ENCODE data around the gene SERPINA12.
"Not testable (repeated sequence)": the region's sequence is repeated elsewhere in the genome, so short reads cannot be mapped to it uniquely, and the experiment has no call there.

The SERPINA12 gene

DNA sequence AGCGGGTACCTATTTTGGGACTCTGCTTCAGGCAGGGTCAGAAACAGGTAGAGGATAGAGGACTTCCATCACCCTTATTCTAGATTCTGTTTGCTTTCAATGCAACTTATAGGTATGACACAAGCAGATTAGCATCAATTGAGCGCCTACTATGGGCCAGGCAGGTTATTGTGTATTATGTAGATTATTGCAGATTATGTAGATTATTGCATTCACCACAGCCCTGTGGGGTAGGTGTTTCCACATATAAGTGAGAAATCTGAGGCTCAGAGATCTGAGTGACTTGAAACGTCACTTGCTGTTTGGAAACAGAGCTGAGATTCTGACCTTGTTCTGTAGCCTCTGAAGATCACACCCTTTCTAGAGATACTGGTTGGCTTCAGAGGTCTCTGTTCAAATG is 26.2 kb upstream of the SERPINA12 start:
- no peak for DNase-seq

DNA sequence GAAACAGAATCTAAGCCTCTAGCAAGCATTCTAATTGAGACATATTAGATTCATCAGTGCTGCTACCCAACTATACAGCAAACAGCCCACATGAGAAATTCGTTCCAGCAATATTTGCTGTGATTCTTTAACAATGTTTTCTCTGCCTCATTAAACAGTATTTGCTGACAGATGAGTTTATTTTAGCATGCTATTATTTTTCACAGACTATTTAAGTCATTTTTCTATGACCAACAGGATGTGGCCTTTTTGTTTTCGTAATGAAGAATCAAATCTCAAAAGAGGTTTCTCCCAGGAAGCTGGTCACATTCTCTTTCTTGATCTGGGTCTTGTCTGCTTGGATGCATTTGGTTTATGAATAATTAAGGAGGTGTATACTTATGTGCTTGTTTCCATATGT is 23.2 kb upstream of the SERPINA12 start:
- DNase-seq, result no peak

DNA sequence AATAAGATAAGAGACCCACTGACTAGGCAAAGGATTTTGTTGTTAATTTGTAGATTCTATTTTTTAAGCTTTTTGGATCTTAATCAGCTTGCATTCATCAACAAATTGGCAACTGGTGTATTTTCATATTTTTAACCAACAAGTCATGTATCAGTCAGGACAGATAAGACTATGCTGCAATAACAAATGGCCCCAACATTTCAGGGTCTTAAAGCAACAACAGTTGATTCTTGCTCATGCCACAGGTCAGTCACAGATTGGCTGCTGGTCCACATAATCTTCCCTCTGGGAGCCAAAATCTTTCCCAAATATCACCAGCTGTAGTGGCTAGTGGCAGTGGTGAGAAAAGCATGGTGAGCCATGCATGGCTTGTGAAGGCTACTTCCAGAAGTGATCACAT is 21.9 kb upstream of the SERPINA12 start:
- DNase-seq, result no peak

DNA sequence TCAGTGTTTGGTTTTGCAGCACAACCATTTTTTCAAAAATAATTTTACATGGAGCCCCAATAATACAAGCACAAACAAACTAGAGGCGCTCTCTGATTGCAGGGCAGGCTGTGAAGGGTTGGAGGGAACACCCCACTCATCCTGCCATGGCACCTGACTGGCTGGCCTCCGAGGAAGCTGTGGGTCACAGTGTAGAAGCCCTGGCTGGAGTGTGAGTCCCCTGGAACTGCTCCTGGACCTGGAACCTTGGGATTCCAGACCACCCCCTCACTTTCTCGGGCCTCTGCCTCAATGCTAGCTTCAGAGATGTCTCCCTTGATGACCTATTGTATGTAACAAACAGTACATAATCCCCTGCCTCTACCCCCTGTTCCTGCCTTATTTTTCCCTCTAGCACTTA is 14.8 kb upstream of the SERPINA12 start:
- DNase-seq, result no peak

DNA sequence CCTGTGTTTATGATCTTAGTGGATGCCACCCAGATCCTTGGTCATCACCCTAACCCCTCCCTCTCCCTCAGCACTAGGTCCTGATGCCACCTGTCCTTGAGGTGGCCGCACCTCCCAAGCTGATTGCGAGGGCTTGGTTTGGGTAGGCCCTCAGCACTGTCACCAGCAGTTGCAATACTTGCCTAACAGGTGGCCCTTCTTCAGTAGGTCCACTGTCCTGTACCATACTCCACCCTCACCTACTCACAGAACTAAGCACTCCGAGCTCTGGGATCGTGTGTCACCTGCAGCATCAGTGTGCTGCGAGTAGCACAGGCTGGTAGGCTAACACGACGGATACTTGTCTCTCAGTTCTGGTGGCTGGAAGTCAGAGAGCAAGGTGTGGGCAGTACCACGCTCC is 14.0 kb upstream of the SERPINA12 start:
- DNase-seq, result no peak

DNA sequence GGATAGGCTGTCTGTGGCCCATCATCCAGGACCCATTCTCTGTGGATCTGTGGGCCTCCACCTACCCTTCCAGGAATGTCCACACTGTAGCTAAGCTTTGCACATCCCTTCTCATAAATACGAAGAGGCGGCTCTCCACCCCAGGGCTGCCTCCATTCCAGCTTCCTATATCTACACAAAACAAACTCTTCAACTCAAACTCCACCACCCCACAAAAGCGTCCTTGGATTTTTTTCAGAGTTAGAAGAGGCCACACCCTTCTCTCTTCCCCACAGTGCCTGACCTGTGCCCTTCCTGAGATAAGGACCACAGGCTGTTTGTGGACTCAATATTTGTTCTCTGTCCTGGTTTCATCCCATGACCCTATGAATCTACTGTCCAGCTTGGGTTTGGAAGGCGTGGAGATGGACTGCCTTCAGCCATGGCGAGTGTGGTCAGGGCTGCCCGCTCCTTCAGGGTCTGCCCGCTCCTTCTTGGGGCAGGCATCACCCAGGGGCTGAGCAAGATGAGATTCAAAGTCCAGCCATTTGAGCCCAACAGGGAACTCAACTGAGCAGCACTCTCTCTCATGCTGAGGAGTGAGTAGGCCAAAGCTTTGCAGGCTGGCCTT is 13.0 kb upstream of the SERPINA12 start:
- DNase-seq, result no peak

DNA sequence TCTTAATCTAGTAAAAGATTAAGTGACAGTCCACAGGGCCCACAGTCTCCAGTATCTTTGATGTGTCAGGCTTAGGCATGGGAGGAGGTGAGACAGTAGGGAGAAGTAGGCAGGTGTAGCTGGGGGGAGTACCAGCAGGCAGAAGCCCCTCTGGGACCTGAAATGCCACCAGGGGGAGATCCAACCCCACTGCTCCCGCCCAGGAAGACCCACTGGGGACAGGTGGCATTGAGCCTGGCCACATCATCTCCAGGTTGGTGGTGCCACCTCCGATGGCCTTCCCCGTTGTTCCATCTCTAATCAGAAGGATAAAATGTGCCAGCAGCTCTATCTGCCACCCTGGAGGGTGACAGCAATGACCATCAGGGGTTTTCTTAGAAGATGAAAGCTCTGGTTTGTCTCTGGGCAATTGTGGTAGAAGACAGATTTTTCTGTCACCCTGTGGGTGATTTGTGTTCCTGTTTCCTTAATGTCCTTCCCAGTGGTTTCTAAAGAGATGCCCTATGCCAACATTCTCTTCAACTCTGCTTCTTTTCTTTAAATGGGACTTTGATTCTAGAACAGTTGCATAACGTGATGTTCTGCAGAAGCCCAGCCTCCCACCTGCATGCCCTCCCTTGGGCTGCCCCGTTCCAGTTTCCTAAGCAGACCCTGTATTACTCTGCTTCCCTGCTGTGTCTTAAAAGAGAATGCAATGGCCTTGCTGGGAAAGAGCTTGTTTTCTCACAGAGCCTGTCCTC is 12.3 kb upstream of the SERPINA12 start:
- DNase-seq, result no peak

DNA sequence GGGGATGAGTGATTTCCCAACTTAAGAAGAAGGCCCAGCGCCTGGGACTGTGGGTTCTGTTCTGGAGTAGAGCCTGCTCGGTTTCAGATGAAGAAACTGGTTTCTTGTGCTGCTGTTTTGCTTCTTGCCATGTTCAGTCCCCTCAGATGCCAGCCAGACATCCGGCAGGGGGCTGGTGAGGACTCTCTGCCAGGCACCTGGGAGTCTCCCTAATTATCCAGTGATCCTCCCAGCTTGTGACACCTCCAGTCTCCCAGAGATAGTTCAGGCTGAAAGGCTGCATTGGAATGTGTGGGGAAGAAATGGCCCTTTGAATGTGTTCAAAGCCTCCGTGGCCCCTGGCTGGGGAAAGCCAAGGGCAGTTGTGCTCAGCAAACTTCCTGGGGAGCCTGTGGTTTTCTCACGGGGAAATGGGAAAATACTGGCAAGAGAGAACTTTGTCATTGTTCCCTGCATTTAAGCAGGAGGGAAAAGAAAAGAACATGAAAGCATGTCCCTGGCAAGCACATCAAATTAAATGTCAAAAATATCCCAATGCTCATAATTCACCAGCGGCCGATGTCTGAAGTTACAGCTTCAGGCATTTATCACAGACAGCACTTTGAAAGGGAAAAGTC is 8.5 kb upstream of the SERPINA12 start:
- DNase-seq, result no peak

DNA sequence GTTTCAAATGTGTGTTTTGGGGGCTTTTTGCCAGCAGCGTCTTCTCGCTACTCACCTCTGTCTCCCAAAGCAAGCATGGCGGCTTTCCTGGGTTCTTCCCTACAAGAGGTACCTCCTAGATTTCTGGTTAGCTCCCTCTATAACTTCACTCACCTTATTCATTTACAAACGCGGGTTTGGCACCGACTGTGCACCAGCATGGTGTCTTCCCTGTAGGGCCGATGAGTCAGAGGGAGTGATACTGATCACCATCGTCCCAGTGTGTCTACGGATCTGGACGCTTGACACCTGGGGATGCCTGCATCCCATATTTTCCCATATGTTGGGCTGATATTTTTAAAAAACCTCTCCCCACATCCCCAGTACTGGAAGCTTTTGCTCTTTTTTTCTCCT is 8.0 kb upstream of the SERPINA12 start:
- DNase-seq, result no peak

DNA sequence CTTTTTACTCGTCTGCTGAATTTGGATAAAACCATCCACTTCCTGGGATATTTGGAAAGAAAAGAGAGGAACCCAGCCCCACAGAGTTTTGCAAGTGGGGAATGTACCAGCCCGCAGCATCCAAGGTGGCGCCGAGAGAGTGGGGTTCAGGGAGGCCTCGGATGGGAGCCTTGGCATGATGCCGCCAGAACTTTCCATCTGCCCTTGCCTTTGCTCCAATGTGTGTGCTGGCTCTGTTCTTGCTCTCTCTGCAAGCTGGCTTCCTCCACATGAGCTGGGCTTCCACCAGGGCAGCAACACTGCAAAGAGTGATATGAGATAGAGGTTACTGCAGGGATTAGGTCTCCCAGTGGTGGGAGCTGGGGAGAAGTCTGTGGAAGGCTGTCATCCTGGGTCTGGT is 6.6 kb upstream of the SERPINA12 start:
- no peak for DNase-seq

DNA sequence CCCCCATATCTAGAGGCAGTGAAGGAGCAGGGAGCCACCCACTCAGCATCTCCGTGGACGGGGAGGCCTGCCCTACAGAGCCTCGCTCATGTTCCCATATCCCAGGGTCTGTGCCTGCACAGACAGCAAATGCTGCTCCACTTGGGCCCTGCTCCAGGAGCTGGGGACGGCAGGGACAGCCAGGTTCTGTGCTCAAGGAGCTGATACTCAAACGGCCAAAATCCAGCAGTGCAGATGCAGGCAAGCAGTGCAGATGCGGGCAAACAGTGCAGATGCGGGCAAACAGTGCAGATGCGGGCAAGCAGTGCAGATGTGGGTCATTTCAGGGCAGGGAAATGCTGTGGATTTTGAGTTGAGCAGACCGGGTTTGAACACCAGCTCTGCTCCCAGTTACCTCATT is 6.2 kb upstream of the SERPINA12 start:
- no peak for DNase-seq

DNA sequence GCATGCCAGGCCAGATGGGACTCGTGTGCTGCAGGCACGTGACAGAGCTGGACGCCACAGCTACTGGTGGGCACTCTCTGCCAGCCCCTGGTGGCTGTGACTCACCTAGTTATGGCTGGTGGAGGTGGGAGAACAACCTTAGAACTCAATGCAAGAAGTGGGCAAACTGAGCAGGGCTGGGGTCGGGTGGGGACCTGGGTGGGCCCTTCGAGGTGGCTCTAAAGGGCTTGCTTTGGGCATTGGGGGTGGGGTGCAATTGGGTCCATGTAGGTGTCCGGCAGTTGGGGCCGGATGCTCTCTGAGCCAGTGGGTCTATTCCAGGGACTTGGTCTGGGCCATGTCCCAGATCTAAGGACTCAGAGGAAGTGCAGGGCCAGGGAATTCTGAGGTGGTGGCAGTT is 5.1 kb upstream of the SERPINA12 start:
- no peak for DNase-seq

DNA sequence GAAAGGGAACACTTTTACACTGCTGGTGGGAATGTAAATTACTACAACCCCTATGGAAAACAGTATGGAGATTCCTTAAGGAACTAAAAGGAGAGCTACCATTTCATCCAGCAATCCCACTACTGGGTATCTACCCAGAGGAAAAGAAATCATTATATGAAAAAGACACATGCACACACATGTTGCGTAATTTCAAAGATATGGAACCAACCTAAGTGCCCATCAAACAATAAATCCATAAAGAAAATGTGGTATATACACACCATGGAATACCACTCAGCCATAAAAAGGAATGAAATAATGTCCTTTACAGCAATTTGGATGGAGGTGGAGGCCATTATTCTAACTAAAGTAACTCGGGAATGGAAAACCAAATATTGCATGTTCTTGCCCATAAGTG is 1.2 kb upstream of the SERPINA12 start:
- DNase-seq, result not testable (repeated sequence)

DNA sequence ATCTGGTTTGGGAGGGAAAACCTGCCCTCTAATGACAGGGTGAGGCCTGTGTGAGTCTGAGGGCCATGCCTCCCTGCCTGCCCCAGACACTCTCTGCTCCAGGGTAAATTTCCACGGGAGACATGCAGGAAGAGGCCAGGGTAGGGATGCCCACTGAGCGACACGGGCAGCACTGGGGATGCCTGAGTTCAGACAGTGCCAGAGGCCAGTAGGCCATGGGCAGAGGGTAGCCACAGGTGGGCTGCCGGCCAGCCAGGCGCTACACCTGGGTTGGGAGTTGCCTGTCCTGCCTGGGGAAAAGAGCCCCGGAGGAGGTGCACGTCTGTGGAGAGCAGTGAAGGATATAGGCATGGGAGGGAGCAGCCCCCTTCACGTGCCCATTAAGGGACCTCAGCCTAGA is 3.6 kb downstream of the SERPINA12 start:
- DNase-seq, result no peak

DNA sequence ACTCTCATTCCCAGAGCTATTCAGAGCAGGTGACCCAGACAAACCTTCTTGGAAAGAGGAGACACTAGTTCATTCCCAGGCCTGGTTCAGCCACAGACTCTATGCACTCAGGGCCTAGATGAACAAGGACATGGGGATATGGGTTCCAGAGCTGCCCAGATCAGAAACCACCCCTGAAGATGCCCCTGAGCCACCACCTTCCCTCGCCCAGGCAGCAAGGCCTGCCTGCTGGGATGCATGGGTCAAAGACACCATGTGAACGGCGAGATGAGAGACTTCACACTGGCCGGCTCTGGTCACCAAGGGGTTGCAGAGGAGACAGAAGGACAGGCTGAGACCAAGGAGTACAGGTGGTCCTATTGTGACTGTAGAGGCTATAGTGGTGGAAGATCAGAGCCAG is 4.1 kb downstream of the SERPINA12 start:
- no peak for DNase-seq

DNA sequence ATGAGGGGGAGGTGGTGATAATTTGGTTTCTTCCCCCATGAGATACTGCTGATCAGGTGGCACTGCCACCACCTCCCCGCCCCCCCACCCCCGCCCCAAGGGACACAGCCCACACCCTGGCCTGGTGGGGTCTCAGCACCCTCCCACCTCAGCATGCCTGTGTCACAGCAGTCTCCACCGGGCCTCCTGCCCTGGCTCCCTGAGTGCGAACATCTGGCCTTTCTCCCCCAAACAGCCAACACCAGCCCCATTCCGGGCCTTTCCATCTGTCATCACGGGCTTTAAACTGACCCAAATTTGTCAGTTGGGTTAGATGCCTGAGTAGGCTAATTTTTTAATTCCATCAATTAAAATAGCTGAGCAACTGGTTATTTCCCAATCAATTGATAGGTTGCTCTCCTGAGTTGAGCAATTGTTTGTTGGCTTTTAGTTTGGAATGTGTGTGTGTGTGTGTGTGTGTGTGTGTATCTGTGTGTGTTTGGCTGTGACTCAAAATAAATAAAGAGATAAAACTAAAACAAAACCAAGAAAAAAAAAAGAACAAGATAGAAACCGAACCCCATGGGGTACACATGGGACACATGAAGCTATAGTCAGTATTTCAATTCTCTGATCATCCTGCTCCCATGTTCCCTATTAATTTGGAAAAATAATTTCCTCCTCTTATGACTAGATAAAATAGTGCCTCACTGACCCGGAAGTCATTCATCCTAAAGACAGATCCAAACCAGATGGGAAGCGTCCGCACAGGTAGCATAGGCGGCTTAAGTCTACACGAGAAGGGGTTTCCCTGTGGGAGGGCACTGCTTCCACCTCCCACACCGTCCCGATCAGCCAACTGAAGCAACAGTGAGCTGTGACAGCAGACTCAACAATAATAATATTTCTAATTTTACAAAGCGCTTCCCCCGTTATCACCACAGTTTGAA is 7.4 kb downstream of the SERPINA12 start:
- DNase-seq, result no peak

DNA sequence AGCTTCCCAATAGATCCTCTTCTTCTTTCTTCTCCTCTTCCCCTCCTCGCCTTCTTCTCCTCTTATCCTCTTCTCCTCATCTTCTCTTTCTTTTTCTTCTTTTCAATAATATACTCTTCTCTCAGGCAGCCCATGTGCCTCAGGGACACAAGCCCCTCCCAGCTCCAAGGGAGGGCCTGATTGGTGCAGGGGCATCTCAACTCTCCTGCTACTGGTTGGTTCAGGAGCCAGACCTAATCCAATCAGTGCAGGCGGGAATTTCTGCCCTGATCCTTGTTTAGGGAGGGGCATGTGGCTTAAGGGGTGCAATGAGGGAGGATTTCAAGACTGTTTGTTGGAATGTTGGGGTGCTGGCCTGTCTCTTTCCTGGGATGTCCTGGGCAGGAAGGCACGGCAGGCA is 9.0 kb downstream of the SERPINA12 start:
- DNase-seq, result no peak

DNA sequence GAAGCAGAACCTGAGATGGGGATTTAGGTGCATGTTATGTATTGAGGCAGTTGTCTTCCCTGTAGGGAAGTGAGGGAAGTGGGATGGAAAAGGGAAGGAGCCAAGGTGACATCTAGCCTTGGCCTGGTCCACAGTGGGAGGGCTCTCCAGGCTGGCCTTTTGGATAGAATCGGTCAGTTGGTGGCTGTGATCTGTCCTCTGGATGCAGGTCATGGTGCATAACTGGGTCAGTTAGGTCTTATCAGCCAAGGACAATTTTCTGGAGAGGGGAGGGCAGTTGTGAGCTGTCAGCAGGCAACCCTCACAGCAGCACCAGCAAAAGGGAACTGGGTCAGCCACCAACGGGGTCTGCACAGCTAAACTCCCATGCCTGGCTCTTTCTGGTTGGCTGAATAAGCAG is 9.6 kb downstream of the SERPINA12 start:
- no peak for DNase-seq

DNA sequence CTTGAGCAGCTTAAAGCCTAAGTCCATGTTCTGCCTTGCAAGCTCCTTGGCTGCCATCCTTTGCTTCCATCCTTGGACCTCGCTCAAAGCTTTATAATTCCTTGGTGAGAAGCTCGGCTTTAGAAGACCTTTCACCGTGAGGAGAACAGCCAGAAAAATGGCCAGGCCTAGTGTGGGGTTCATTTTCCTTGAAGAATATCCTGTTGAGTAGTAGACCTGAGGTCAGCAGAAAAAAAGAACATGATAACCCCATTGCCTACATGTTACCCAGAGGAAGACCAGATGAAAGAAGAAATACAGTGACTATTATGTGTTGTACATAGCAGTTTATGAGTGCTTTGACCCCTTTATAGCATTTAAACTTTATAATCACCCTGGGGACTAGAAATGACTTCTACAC is 11.1 kb downstream of the SERPINA12 start:
- DNase-seq, result no peak

DNA sequence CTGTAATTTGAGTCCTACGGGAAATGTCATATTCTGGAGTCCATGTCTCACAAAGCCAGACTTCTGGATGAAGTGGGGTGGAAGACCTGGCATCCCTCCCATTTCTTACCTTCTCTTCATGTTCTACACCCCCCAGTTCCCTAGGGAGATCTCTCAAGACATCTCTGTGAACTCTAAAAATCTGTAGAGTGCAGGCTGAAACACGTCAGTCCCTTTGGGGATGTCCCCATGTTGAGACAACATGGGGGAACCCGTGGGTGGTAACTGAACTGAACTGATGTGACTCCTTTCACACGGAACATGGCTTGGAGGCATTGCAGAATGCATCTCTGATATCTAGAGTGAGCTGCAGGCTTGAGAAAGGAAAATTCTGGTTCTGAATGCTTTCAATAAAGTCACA is 15.2 kb downstream of the SERPINA12 start:
- DNase-seq, result no peak

DNA sequence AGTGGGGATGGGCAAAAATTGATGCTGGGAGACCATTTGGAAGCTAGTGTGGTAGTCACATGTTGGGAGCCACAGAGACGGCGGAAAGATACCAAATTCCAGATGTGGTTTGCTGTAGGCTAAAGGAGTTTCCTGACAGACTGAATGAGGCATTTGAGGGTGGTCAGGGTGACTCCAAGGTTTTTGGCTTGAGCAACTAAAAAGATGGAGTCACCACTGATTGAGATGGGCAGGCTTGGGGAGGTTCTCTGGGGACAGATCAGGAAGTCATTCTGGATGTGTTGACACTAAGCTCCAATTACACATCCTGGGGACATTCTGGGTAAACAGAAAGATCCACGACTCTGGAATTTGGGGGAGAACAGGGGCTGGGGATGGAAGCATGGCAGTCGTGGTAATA is 17.8 kb downstream of the SERPINA12 start:
- no peak for DNase-seq

DNA sequence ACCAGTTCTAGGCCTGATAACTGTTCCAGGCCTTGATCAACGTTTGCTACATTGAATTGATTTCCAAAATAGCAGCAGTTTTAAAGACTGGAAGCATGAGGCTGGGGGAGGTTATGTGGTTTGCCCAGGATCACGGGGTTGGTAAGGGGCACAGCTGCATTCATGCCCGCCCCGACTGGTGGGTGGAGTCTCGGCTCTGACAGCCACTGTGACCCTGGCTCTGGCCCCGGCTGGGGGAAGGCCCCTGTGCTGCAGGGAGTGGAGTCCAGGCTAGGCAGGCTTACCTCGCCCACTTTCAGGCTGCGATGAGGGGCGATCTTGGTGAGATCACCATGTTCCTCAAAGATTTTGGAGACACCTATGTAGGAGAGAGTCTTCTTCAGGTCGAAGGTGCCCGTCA is 19.9 kb downstream of the SERPINA12 start:
- no peak for DNase-seq

DNA sequence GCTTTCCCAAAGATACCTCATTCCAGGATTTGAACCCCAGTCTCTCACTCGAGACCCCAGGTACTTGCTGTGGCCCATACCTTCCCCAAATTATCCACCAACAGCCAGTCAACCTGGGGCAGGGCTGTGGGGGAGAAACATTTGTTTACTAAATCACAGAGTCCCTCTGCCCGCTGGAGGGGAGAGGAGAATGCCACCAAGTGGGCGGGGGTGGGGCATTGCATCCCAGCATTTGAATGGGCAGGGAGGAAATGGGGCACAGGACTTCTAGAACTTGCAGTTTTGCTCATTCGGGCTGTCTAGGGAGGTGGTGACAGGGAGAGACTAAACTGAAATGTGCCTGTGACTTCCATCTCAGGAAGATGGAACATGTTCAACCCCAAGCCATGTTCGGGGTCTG is 22.4 kb downstream of the SERPINA12 start:
- DNase-seq, result no peak
